ENCODE results near the gene AFP.

The AFP gene

DNA sequence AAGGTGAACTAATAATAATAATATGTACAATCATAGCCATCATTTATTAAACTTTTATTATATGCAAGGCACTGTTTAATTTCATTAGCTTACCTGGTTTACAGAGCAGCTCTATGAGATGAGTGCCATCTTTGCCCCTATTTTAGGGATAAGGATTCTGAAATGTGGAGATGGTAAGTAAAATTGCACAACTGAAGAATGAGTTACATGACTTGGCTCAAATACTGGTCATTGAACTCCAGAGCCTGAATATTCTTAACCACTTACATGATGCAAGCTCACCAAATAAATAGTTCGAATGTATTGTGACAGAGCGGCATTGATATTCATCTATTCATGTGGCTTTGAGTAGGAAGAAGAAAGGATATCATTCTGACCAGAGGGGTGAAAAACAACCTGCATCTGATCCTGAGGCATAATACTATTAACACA lies 20.2 kb upstream of the AFP start:
- DNase-seq: no peak

DNA sequence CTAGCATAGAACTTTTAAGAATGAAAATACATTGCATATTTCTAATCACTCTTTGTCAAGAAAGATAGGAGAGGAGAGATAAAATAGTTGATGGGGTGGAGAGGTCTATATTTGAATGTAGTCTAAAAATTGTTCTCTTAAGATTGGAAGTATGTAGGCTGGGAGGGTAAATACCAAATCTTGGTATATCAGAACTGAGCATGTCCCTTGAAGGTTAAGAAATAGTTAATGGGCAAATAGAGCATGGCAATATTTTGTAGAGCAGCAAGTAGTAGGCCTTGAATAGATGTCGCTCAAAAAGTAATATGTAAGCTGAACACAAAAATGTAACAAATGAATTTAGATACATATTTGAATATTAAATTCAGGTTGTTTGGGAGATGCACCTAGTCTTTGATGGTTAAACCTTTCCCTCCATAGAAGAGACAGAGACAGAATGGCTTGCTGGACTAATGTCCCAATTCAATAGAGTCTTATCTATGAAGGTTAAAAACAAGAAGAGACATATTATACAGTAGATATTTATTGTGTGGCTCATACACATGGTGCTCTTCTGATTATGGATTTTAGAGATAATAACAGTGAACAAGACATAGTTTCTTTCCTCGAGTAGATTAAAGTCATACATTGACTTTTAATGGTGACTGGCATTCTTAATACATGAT lies 19.5 kb upstream of the AFP start:
- DNase-seq: no peak

DNA sequence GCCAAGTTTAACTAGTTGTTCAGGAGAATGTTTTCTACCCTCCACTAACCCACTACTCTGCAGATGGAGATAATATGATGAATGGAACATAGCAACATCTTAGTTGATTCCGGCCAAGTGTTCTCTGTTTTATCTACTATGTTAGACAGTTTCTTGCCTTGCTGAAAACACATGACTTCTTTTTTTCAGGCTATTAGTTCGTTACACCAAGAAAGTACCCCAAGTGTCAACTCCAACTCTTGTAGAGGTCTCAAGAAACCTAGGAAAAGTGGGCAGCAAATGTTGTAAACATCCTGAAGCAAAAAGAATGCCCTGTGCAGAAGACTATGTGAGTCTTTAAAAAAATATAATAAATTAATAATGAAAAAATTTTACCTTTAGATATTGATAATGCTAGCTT lies 18.7 kb upstream of the AFP start:
- DNase-seq: no peak

DNA sequence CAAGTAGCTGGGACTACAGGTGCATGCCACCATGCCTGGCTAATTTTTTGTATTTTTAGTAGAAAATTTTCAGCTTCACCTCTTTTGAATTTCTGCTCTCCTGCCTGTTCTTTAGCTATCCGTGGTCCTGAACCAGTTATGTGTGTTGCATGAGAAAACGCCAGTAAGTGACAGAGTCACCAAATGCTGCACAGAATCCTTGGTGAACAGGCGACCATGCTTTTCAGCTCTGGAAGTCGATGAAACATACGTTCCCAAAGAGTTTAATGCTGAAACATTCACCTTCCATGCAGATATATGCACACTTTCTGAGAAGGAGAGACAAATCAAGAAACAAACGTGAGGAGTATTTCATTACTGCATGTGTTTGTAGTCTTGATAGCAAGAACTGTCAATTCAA lies 18.0 kb upstream of the AFP start:
- DNase-seq: no peak

DNA sequence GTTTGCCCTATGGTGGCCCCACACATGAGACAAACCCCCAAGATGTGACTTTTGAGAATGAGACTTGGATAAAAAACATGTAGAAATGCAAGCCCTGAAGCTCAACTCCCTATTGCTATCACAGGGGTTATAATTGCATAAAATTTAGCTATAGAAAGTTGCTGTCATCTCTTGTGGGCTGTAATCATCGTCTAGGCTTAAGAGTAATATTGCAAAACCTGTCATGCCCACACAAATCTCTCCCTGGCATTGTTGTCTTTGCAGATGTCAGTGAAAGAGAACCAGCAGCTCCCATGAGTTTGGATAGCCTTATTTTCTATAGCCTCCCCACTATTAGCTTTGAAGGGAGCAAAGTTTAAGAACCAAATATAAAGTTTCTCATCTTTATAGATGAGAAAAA lies 17.3 kb upstream of the AFP start:
- DNase-seq: no peak

DNA sequence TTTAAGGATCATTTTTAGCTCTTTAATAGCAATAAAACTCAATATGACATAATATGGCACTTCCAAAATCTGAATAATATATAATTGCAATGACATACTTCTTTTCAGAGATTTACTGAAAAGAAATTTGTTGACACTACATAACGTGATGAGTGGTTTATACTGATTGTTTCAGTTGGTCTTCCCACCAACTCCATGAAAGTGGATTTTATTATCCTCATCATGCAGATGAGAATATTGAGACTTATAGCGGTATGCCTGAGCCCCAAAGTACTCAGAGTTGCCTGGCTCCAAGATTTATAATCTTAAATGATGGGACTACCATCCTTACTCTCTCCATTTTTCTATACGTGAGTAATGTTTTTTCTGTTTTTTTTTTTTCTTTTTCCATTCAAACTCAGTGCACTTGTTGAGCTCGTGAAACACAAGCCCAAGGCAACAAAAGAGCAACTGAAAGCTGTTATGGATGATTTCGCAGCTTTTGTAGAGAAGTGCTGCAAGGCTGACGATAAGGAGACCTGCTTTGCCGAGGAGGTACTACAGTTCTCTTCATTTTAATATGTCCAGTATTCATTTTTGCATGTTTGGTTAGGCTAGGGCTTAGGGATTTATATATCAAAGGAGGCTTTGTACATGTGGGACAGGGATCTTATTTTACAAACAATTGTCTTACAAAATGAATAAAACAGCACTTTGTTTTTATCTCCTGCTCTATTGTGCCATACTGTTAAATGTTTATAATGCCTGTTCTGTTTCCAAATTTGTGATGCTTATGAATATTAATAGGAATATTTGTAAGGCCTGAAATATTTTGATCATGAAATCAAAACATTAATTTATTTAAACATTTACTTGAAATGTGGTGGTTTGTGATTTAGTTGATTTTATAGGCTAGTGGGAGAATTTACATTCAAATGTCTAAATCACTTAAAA lies 16.6 kb upstream of the AFP start:
- no peak for DNase-seq

DNA sequence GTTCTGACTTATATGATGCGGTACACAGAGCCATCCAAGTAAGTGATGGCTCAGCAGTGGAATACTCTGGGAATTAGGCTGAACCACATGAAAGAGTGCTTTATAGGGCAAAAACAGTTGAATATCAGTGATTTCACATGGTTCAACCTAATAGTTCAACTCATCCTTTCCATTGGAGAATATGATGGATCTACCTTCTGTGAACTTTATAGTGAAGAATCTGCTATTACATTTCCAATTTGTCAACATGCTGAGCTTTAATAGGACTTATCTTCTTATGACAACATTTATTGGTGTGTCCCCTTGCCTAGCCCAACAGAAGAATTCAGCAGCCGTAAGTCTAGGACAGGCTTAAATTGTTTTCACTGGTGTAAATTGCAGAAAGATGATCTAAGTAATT lies 15.4 kb upstream of the AFP start:
- DNase-seq: no peak

DNA sequence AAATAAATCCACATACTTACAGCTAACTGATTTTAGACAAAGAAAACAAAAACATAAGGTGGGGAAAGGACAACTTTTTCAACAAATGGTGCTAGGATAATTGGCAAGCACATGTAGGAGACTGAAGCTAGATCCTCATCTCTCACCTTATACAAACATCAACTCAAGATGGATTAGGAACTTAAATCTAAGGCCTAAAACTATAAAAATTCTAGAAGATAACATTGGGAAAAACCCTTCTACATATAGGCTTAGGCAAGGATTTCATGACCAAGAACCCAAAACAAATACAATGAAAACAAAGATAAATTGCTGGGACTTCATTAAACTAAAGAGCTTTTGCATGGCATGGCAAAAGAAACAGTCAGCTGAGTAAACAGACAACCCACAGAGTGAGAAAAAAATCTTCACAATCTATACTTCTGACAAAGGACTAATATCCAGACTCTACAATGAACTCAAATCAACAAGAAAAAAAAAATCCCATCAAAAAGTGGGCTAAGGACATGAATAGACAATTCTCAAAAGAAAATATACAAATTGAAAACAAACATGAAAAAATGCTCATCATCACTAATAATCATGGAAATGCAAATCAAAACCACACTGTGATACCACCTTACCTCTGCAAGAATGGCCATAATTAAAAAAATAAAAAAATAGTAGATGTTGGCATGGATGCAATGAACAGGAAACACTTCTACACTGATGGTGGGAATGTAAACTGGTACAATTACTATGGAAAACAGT lies 14.1 kb upstream of the AFP start:
- DNase-seq: peak; percentile 6

- no peak for DNase-seq
Observed at GRCh38 chr4:73422458-73422752, 13.6 kb upstream of the AFP start.

DNA sequence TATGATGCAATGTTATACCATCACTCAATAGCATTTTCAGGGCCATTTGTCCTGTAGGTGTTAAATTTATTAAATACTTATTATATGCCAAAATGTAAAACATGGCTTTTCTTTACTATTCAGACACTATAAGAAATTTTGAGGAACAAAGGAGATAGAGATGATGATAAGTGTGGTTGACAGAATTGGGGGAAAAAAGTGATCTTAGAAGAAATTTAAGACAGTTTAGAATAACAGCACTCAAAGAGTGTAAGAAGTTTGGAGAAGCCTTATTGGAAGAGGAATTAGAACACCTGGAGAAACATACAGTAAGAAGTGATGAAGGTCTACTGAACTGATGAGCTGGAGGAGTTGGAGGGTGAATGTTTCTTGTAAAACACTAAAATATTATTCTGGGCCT lies 12.8 kb upstream of the AFP start:
- DNase-seq: no peak

DNA sequence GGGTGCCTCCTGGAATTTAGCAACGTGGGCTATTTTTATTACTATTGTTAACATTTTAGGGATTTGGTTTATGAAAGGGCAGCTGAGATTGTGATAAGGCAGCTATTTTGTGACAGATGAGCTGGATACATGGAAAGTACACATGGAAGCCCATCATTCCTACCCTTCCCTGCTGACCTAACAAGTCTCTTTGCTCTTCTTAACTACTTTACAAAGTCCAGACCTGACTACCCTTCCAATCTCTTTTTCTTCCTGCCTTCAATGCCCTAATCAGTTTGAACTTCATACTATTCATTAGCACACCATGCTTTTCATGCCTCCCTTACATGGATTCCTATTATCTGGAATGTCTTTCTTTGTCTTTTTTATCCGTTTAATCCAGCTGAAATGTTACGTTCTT lies 9.4 kb upstream of the AFP start:
- no peak for DNase-seq

DNA sequence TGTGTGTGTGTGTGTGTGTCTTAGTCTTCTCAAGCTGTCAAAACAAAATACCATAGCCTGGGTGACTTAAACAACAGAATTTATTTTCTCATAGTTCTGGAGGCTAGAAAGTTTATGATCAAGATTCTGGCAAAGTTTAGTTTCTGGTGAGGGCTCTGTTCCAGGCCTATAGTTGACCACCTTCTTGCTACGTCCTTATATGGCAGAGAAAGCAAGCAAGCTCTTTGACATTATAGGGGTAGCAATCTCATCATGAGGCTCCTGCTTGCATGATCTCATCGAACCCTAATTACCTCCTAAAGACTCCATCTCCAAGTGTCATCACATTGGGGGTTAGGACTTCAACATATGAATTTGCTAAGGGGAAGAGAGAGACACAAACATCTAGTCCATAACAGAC lies 6.9 kb upstream of the AFP start:
- DNase-seq: no peak

DNA sequence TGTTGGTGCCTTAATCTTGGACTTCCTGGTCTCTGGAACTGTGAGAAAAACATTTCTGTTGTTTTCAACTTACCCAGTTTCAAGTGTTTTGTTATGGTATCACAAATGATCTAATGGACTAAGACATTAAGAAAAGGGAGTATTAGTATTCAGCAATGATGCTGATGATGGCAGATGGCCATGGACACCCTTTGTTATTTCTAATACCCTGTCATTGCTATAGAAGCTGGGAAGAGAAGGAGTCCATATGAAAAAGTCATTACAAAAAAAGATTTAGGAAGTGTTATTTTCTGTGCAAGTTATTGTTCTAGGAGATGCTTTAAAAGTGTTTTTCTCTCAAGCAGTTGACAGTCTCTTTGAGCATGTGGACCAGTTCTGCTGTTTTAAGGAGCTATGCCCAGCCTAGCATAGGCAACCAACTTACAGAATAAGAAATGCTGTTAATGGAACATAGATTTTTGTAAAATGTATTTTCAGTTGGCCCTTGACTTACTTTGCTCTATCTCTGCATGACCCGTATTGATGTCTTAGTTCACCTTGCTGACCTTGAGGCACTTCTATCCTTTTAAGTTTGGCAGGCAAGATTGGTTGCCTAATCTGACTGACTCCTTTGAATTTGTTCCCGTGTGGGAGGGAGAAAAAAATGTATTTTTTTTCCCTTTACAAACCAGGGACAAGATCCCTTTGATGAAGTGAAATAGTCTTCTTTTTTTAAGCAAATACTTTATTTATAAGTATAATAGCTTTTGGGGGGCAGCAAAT lies 6.0 kb upstream of the AFP start:
- no peak for DNase-seq

DNA sequence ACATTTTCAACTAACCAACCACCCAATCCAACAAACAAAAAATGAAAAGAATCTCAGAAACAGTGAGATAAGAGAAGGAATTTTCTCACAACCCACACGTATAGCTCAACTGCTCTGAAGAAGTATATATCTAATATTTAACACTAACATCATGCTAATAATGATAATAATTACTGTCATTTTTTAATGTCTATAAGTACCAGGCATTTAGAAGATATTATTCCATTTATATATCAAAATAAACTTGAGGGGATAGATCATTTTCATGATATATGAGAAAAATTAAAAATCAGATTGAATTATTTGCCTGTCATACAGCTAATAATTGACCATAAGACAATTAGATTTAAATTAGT lies 4.2 kb upstream of the AFP start:
- no peak for DNase-seq

- no peak for DNase-seq
Observed at GRCh38 chr4:73432169-73433000, 3.6 kb upstream of the AFP start.

DNA sequence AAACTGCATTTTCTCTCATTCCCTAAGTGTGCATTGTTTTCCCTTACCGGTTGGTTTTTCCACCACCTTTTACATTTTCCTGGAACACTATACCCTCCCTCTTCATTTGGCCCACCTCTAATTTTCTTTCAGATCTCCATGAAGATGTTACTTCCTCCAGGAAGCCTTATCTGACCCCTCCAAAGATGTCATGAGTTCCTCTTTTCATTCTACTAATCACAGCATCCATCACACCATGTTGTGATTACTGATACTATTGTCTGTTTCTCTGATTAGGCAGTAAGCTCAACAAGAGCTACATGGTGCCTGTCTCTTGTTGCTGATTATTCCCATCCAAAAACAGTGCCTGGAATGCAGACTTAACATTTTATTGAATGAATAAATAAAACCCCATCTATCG lies 2.9 kb upstream of the AFP start:
- no peak for DNase-seq

- peak; percentile 28 for DNase-seq
Observed at GRCh38 chr4:73434311-73434710, 1.7 kb upstream of the AFP start.

- no peak for DNase-seq
Observed at GRCh38 chr4:73436674-73437557, 895 bp downstream of the AFP start.

- no peak for DNase-seq
Observed at GRCh38 chr4:73437558-73437956, 1.5 kb downstream of the AFP start.

DNA sequence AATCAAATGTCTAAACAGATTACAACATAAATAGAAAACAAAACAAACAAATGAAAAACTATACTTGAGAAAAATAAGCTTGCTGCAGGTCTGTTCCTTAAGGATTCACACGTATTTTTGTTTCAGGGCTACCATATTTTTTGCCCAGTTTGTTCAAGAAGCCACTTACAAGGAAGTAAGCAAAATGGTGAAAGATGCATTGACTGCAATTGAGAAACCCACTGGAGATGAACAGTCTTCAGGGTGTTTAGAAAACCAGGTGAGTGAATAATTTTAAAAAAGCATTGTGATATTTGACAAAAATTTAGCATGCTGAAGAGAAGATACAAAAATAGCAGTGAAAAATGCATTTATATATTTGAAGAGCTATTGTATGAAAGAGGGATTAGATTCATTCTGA lies 2.0 kb downstream of the AFP start:
- no peak for DNase-seq

GRCh38 chr4:73438582-73439215 lies 2.7 kb downstream of the AFP start:
- no peak for DNase-seq

Data from NCI-H69 (cell line).